ENCODE data around the gene CD4.

Gene CD4

GRCh38 chr12:6832125-6832524 lies 42.8 kb downstream of the CD4 start:
- no peak for TF ChIP-seq CTCF (IDR thresholded peaks at IDR 0.05; ENCODE audit: extremely low read depth, insufficient read depth, missing control alignments)
- in situ Hi-C loops (cut with MboI; ENCODE audit: low pct_unique_long_range_greater_than_20kb, low sequenced_read_pairs, unreplicated experiment): no loop called here
- DNase-seq (ENCODE audit: low spot score): no peak

GRCh38 chr12:6833189-6833890 lies 44.0 kb downstream of the CD4 start:
- no peak for TF ChIP-seq CTCF (IDR thresholded peaks at IDR 0.05; ENCODE audit: extremely low read depth, insufficient read depth, missing control alignments)
- in situ Hi-C loops (cut with MboI; ENCODE audit: low pct_unique_long_range_greater_than_20kb, low sequenced_read_pairs, unreplicated experiment): no loop called here
- no peak for DNase-seq (ENCODE audit: low spot score)

GRCh38 chr12:6834254-6834653 lies 44.9 kb downstream of the CD4 start:
- in situ Hi-C loops (cut with MboI; ENCODE audit: low pct_unique_long_range_greater_than_20kb, low sequenced_read_pairs, unreplicated experiment): no loop called here
- DNase-seq (ENCODE audit: low spot score): no peak
- TF ChIP-seq CTCF (IDR thresholded peaks at IDR 0.05; ENCODE audit: extremely low read depth, insufficient read depth, missing control alignments): no peak

- no peak for TF ChIP-seq CTCF (IDR thresholded peaks at IDR 0.05; ENCODE audit: extremely low read depth, insufficient read depth, missing control alignments)
- no peak for DNase-seq (ENCODE audit: low spot score)
- in situ Hi-C loops (cut with MboI; ENCODE audit: low pct_unique_long_range_greater_than_20kb, low sequenced_read_pairs, unreplicated experiment): no loop called here
Observed at GRCh38 chr12:6834873-6835272, 45.5 kb downstream of the CD4 start.

GRCh38 chr12:6836851-6837250 lies 47.5 kb downstream of the CD4 start:
- in situ Hi-C loops (cut with MboI; ENCODE audit: low pct_unique_long_range_greater_than_20kb, low sequenced_read_pairs, unreplicated experiment): no loop called here
- DNase-seq (ENCODE audit: low spot score): no peak
- no peak for TF ChIP-seq CTCF (IDR thresholded peaks at IDR 0.05; ENCODE audit: extremely low read depth, insufficient read depth, missing control alignments)

- TF ChIP-seq CTCF (IDR thresholded peaks at IDR 0.05; ENCODE audit: extremely low read depth, insufficient read depth, missing control alignments): no peak
- in situ Hi-C loops (cut with MboI; ENCODE audit: low pct_unique_long_range_greater_than_20kb, low sequenced_read_pairs, unreplicated experiment): no loop called here
- DNase-seq (ENCODE audit: low spot score): no peak
Observed at GRCh38 chr12:6837370-6838060, 48.2 kb downstream of the CD4 start.
